ENCODE data around the gene HDGFL3. TPM values are rescaled to one million over a fixed set of nuclear protein-coding genes. Genes with fewer than 3 reads are reported as not detected.
A peak's percentile ranks its signal among the peaks of the same experiment; 100 is the strongest.

The HDGFL3 gene
- total RNA-seq, 5 donors from 2014 or later (not counting 1 experiment from before 2014, with no cell fraction given) = 3.7 to 13.4 (median 9.9) TPM

DNA sequence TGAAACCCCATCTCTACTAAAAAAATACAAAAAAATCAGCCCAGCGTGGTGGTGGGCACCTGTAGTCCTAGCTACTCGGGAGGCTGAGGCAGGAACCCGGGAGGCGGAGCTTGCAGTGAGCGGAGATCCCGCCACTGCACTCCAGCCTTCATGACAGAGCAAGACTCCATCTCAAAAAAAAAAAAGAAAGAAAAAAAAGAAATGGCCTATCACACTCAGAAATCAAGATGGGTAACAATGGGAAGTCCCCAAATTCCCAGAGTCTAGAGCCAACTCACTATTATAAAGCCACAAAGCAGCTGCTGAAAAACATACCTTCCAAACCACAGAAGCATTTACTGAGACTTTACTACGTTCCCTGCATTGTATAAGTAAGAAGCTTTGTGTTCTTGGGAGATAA is 7.5 kb downstream of the HDGFL3 start:
- Mint-ChIP-seq H3K4me1 (peaks cover 0 to 33% (median 18%) of the 10 kb centered on the region in 3 donors), H3K27me3 (peaks cover under 1 to 4% of the 10 kb centered on the region in 2 donors), H3K36me3 (no peaks in the 10 kb centered on the region), H3K4me3 (no peak overlapping the region), H3K9me3 (no peaks in the 10 kb centered on the region), H3K27ac (no peak overlapping the region)
- POLR2A ChIA-PET = interaction anchor here in 1 of 2 donors (0.6 kb wide), 1 partner anchor 10 kb away, joined by 3 read pairs; no protein-coding TSS in a partner anchor
- CTCF ChIA-PET = no interaction called here
- no peaks in the 10 kb centered on the region for H3K27me3 ChIP-seq (replicated peaks in 1 of 2; ENCODE audit: control insufficient read depth in 2 of 2, extremely low read depth in 1 of 2, insufficient read depth in 2 of 2, low read length in 1 of 2)
- peak in 1 of 35 experiments; percentile 36 for DNase-seq
- peaks cover 0 to 3% of the 10 kb centered on the region in 2 experiments for H3K4me1 ChIP-seq (ENCODE audit: control insufficient read depth in 1 of 2, extremely low read depth in 1 of 2, insufficient read depth in 2 of 2, low read length in 2 of 2)
- no peak overlapping the region for H3K4me3 ChIP-seq (ENCODE audit: control insufficient read depth in 1 of 2, extremely low read depth in 1 of 2, low read length in 1 of 2)
- no peaks in the 10 kb centered on the region for H3K36me3 ChIP-seq (ENCODE audit: control insufficient read depth in 2 of 2, extremely low read depth in 1 of 2, insufficient read depth in 1 of 2, low read length in 1 of 2)
- peak in 1 of 4 experiments; percentile 61 for ATAC-seq (replicated peaks in 1 of 4)
- H3K27ac ChIP-seq (ENCODE audit: low read length) = no peak overlapping the region
- no CpG with 5 or more reads among the region's 7 CpGs for WGBS (ENCODE audit: insufficient coverage)
- no peaks in the 10 kb centered on the region for H3K9me3 ChIP-seq

DNA sequence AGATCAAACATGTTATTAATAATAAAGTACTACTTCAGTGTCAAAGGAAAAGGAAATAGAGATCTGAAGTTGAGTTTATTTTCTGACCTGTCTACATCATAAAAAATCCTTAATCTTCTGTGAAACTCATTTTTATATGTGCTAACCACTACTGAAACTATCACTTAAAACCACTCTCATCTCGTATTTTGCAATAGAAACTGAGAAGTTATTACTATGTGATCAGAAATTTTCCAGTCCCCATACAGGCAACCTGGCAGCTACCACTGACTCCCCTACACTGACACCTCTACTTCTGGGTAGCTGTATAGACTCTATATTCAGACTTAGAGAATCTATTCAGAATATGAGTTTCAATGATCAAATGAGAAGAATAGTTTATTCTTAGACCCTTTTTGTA is 8.3 kb downstream of the HDGFL3 start:
- H3K9me3 ChIP-seq = no peaks in the 10 kb centered on the region
- peak overlapping the region in 1 of 2 donors; percentile 65 for H3K27ac Mint-ChIP-seq
- peaks cover 0 to 30% (median 18%) of the 10 kb centered on the region in 3 donors for H3K4me1 Mint-ChIP-seq
- H3K27ac ChIP-seq (ENCODE audit: low read length) = no peak overlapping the region
- ATAC-seq (replicated peaks in 1 of 4) (no peak), DNase-seq (no peak)
- peaks cover 0 to 3% of the 10 kb centered on the region in 2 experiments for H3K4me1 ChIP-seq (ENCODE audit: control insufficient read depth in 1 of 2, extremely low read depth in 1 of 2, insufficient read depth in 2 of 2, low read length in 2 of 2)
- H3K4me3 ChIP-seq (ENCODE audit: control insufficient read depth in 1 of 2, extremely low read depth in 1 of 2, low read length in 1 of 2) = no peak overlapping the region
- H3K27me3 ChIP-seq (replicated peaks in 1 of 2; ENCODE audit: control insufficient read depth in 2 of 2, extremely low read depth in 1 of 2, insufficient read depth in 2 of 2, low read length in 1 of 2) = no peaks in the 10 kb centered on the region
- H3K4me3 Mint-ChIP-seq = no peak overlapping the region
- ChIA-PET POLR2A (no interaction called here), CTCF (no interaction called here)
- no peaks in the 10 kb centered on the region for H3K9me3 Mint-ChIP-seq
- H3K27me3 Mint-ChIP-seq = peaks cover 3 to 6% of the 10 kb centered on the region in 2 donors
- H3K36me3 ChIP-seq (ENCODE audit: control insufficient read depth in 2 of 2, extremely low read depth in 1 of 2, insufficient read depth in 1 of 2, low read length in 1 of 2) = no peaks in the 10 kb centered on the region
- WGBS (ENCODE audit: insufficient coverage) = no CpG with 5 or more reads among the region's 1 CpG
- no peaks in the 10 kb centered on the region for H3K36me3 Mint-ChIP-seq

DNA sequence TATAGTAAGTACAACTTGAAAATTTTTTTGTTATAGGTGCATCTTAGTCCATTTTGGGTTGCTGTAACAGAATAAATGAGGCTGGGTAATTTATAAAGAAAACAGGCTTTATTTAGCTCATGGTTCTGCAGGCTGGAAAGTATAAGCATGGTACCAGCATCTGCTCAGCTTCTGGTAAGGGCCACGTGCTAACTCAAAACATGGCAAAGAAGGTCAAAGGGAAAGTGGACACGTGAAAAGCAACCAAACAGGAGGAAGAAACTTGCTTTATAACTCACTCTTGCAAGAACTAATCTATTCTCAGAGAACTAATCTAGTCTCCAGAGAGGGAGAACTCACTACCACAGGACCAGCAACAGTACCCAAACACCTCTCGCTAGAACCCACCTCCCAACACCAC is 9.1 kb downstream of the HDGFL3 start:
- peaks cover 3 to 9% of the 10 kb centered on the region in 2 donors for H3K27me3 Mint-ChIP-seq
- ATAC-seq (replicated peaks in 1 of 4) (no peak), DNase-seq (no peak)
- H3K4me3 Mint-ChIP-seq = no peak overlapping the region
- Histone ChIP-seq H3K9me3 (no peaks in the 10 kb centered on the region), H3K4me1 (ENCODE audit: control insufficient read depth in 1 of 2, extremely low read depth in 1 of 2, insufficient read depth in 2 of 2, low read length in 2 of 2) (peaks cover 0 to 3% of the 10 kb centered on the region in 2 experiments), H3K4me3 (ENCODE audit: control insufficient read depth in 1 of 2, extremely low read depth in 1 of 2, low read length in 1 of 2) (no peak overlapping the region), H3K27ac (ENCODE audit: low read length) (no peak overlapping the region), H3K36me3 (ENCODE audit: control insufficient read depth in 2 of 2, extremely low read depth in 1 of 2, insufficient read depth in 1 of 2, low read length in 1 of 2) (no peaks in the 10 kb centered on the region), H3K27me3 (replicated peaks in 1 of 2; ENCODE audit: control insufficient read depth in 2 of 2, extremely low read depth in 1 of 2, insufficient read depth in 2 of 2, low read length in 1 of 2) (no peaks in the 10 kb centered on the region)
- WGBS (ENCODE audit: insufficient coverage) = no CpG with 5 or more reads among the region's 3 CpGs
- H3K4me1 Mint-ChIP-seq = peaks cover 0 to 28% (median 18%) of the 10 kb centered on the region in 3 donors
- no peaks in the 10 kb centered on the region for H3K36me3 Mint-ChIP-seq
- H3K27ac Mint-ChIP-seq = peak overlapping the region in 1 of 2 donors; percentile 65
- no peaks in the 10 kb centered on the region for H3K9me3 Mint-ChIP-seq
- POLR2A ChIA-PET = no interaction called here
- CTCF ChIA-PET = no interaction called here

- no peak overlapping the region for H3K4me3 Mint-ChIP-seq
- Histone ChIP-seq H3K27ac (ENCODE audit: low read length) (no peak overlapping the region), H3K36me3 (ENCODE audit: control insufficient read depth in 2 of 2, extremely low read depth in 1 of 2, insufficient read depth in 1 of 2, low read length in 1 of 2) (no peaks in the 10 kb centered on the region), H3K27me3 (replicated peaks in 1 of 2; ENCODE audit: control insufficient read depth in 2 of 2, extremely low read depth in 1 of 2, insufficient read depth in 2 of 2, low read length in 1 of 2) (no peaks in the 10 kb centered on the region), H3K9me3 (no peaks in the 10 kb centered on the region), H3K4me1 (ENCODE audit: control insufficient read depth in 1 of 2, extremely low read depth in 1 of 2, insufficient read depth in 2 of 2, low read length in 2 of 2) (peaks cover 0 to 3% of the 10 kb centered on the region in 2 experiments), H3K4me3 (ENCODE audit: control insufficient read depth in 1 of 2, extremely low read depth in 1 of 2, low read length in 1 of 2) (no peak overlapping the region)
- no peaks in the 10 kb centered on the region for H3K9me3 Mint-ChIP-seq
- peaks cover 0 to 13% (median 12%) of the 10 kb centered on the region in 3 donors for H3K4me1 Mint-ChIP-seq
- H3K27ac Mint-ChIP-seq = no peak overlapping the region
- CTCF ChIA-PET = no interaction called here
- DNase-seq = no peak
- H3K36me3 Mint-ChIP-seq = no peaks in the 10 kb centered on the region
- WGBS (ENCODE audit: insufficient coverage) = no CpG with 5 or more reads among the region's 2 CpGs
- H3K27me3 Mint-ChIP-seq = peaks cover 9 to 15% of the 10 kb centered on the region in 2 donors
- ATAC-seq (replicated peaks in 1 of 4) = no peak
- POLR2A ChIA-PET = no interaction called here
Measured at GRCh38 chr15:83194528-83194927, 13.1 kb downstream of the HDGFL3 start.

DNA sequence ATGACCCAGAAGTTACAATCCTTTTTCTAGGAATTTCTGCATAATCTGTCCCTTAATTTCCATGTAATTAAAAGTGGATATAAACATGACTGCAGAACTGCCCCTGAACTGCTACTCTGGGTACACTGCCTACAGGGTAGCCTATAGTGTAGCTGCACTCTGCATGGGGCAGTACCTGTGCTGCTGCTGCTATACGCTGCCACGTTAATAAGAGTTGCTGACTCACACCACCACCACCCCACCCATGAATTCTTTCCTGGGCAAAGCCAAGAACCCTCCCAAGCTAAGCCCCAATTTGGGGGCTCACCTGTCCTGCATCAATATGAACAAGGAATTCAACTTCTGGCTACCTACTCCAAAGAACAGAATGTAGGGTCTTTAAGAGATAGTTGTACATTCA is 13.9 kb downstream of the HDGFL3 start:
- no peaks in the 10 kb centered on the region for H3K36me3 Mint-ChIP-seq
- H3K27ac Mint-ChIP-seq = no peak overlapping the region
- peaks cover 9 to 15% of the 10 kb centered on the region in 2 donors for H3K27me3 Mint-ChIP-seq
- H3K36me3 ChIP-seq (ENCODE audit: control insufficient read depth in 2 of 2, extremely low read depth in 1 of 2, insufficient read depth in 1 of 2, low read length in 1 of 2) = no peaks in the 10 kb centered on the region
- H3K4me3 Mint-ChIP-seq = no peak overlapping the region
- H3K27me3 ChIP-seq (replicated peaks in 1 of 2; ENCODE audit: control insufficient read depth in 2 of 2, extremely low read depth in 1 of 2, insufficient read depth in 2 of 2, low read length in 1 of 2) = no peaks in the 10 kb centered on the region
- no peak overlapping the region for H3K27ac ChIP-seq (ENCODE audit: low read length)
- ChIA-PET CTCF (no interaction called here), POLR2A (no interaction called here)
- ATAC-seq (replicated peaks in 1 of 4) (no peak), DNase-seq (no peak)
- peaks cover 0 to 5% (median 3%) of the 10 kb centered on the region in 3 donors for H3K4me1 Mint-ChIP-seq
- H3K9me3 Mint-ChIP-seq = no peaks in the 10 kb centered on the region
- WGBS (ENCODE audit: insufficient coverage) = no CpG with 5 or more reads among the region's 2 CpGs
- H3K9me3 ChIP-seq = no peaks in the 10 kb centered on the region
- H3K4me1 ChIP-seq (ENCODE audit: control insufficient read depth in 1 of 2, extremely low read depth in 1 of 2, insufficient read depth in 2 of 2, low read length in 2 of 2) = peaks cover 0 to 2% of the 10 kb centered on the region in 2 experiments
- no peak overlapping the region for H3K4me3 ChIP-seq (ENCODE audit: control insufficient read depth in 1 of 2, extremely low read depth in 1 of 2, low read length in 1 of 2)

- H3K27ac ChIP-seq (ENCODE audit: low read length) = no peak overlapping the region
- H3K27me3 ChIP-seq (replicated peaks in 1 of 2; ENCODE audit: control insufficient read depth in 2 of 2, extremely low read depth in 1 of 2, insufficient read depth in 2 of 2, low read length in 1 of 2) = no peaks in the 10 kb centered on the region
- H3K36me3 ChIP-seq (ENCODE audit: control insufficient read depth in 2 of 2, extremely low read depth in 1 of 2, insufficient read depth in 1 of 2, low read length in 1 of 2) = no peaks in the 10 kb centered on the region
- H3K36me3 Mint-ChIP-seq = no peaks in the 10 kb centered on the region
- H3K27me3 Mint-ChIP-seq = peaks cover 9 to 15% of the 10 kb centered on the region in 2 donors
- ATAC-seq (replicated peaks in 1 of 4) (no peak), DNase-seq (no peak)
- no peaks in the 10 kb centered on the region for H3K4me1 ChIP-seq (ENCODE audit: control insufficient read depth in 1 of 2, extremely low read depth in 1 of 2, insufficient read depth in 2 of 2, low read length in 2 of 2)
- H3K4me1 Mint-ChIP-seq = no peaks in the 10 kb centered on the region
- H3K9me3 ChIP-seq = no peaks in the 10 kb centered on the region
- POLR2A ChIA-PET = no interaction called here
- H3K9me3 Mint-ChIP-seq = no peaks in the 10 kb centered on the region
- no peak overlapping the region for H3K27ac Mint-ChIP-seq
- CTCF ChIA-PET = no interaction called here
- no peak overlapping the region for H3K4me3 ChIP-seq (ENCODE audit: control insufficient read depth in 1 of 2, extremely low read depth in 1 of 2, low read length in 1 of 2)
- WGBS (ENCODE audit: insufficient coverage) = 25% methylated on average over 1 of the region's 2 CpGs
- no peak overlapping the region for H3K4me3 Mint-ChIP-seq
Measured at GRCh38 chr15:83192742-83193141, 14.9 kb downstream of the HDGFL3 start.

- no peaks in the 10 kb centered on the region for H3K27me3 ChIP-seq (replicated peaks in 1 of 2; ENCODE audit: control insufficient read depth in 2 of 2, extremely low read depth in 1 of 2, insufficient read depth in 2 of 2, low read length in 1 of 2)
- H3K27ac Mint-ChIP-seq = no peak overlapping the region
- H3K4me3 Mint-ChIP-seq = no peak overlapping the region
- ATAC-seq (replicated peaks in 1 of 4) = no peak
- WGBS (ENCODE audit: insufficient coverage) = no CpG with 5 or more reads among the region's 1 CpG
- H3K27ac ChIP-seq (ENCODE audit: low read length) = no peak overlapping the region
- DNase-seq = no peak
- no peak overlapping the region for H3K4me3 ChIP-seq (ENCODE audit: control insufficient read depth in 1 of 2, extremely low read depth in 1 of 2, low read length in 1 of 2)
- no peaks in the 10 kb centered on the region for H3K4me1 ChIP-seq (ENCODE audit: control insufficient read depth in 1 of 2, extremely low read depth in 1 of 2, insufficient read depth in 2 of 2, low read length in 2 of 2)
- ChIA-PET CTCF (no interaction called here), POLR2A (interaction anchor here in 1 of 2 donors (0.6 kb wide), 2 partner anchors 10 to 118 kb away, joined by 3 to 4 read pairs; no protein-coding TSS in a partner anchor)
- H3K27me3 Mint-ChIP-seq = peaks cover 9 to 15% of the 10 kb centered on the region in 2 donors
- H3K36me3 ChIP-seq (ENCODE audit: control insufficient read depth in 2 of 2, extremely low read depth in 1 of 2, insufficient read depth in 1 of 2, low read length in 1 of 2) = no peaks in the 10 kb centered on the region
- no peaks in the 10 kb centered on the region for H3K9me3 Mint-ChIP-seq
- no peaks in the 10 kb centered on the region for H3K36me3 Mint-ChIP-seq
- H3K9me3 ChIP-seq = no peaks in the 10 kb centered on the region
- no peaks in the 10 kb centered on the region for H3K4me1 Mint-ChIP-seq
Measured at GRCh38 chr15:83190450-83190849, 17.2 kb downstream of the HDGFL3 start.

Measured in T-cell (primary cell).